T-helper 1 cell (primary cell): ENCODE data around the gene GNAI1.

Experiments
- DNase-seq, 5 donors: peaks; one replicate each; pipeline ENCODE4 v3.0.0-alpha.2; 2012 to 2020
- total RNA-seq, 4 donors: gene quantifications; one replicate each; lab custom pipeline; 2026; lab: John Stamatoyannopoulos, UW

GNAI1 gene
- total RNA-seq: 0.08 to 0.54 (median 0.41) reads per million in 4 donors

GRCh38 chr7:80134536-80135308, at the start of gene GNAI1:
Gene GNAI1, plus strand, starts transcription at chr7:80134831. Its CDS starts 330 bp downstream, at chr7:80135161.
- DNase-seq: peak in 1 of 5 donors; percentile 16

GRCh38 chr7:80087051-80087770, 47.4 kb upstream of the GNAI1 start:
- no peak for DNase-seq

GRCh38 chr7:80087771-80088170, 46.9 kb upstream of the GNAI1 start:
- DNase-seq: no peak

GRCh38 chr7:80088705-80089104, 45.9 kb upstream of the GNAI1 start:
- no peak for DNase-seq

- no peak for DNase-seq
Observed at GRCh38 chr7:80089366-80089765, 45.3 kb upstream of the GNAI1 start.

GRCh38 chr7:80093349-80093748, 41.3 kb upstream of the GNAI1 start:
- no peak for DNase-seq

- no peak for DNase-seq
Observed at GRCh38 chr7:80095545-80095944, 39.1 kb upstream of the GNAI1 start.

GRCh38 chr7:80097756-80098155, 36.9 kb upstream of the GNAI1 start:
- DNase-seq: no peak

GRCh38 chr7:80098795-80099194, 35.8 kb upstream of the GNAI1 start:
- DNase-seq: no peak

GRCh38 chr7:80100254-80100653, 34.4 kb upstream of the GNAI1 start:
- DNase-seq: no peak

- DNase-seq: no peak
Observed at GRCh38 chr7:80105701-80106408, 28.8 kb upstream of the GNAI1 start.

- peak in 1 of 5 donors; percentile 9 for DNase-seq
Observed at GRCh38 chr7:80106498-80107113, 28.0 kb upstream of the GNAI1 start.

- peak in 1 of 5 donors; percentile 18 for DNase-seq
Observed at GRCh38 chr7:80107278-80107677, 27.4 kb upstream of the GNAI1 start.

- no peak for DNase-seq
Observed at GRCh38 chr7:80110376-80110775, 24.3 kb upstream of the GNAI1 start.

GRCh38 chr7:80114159-80114558, 20.5 kb upstream of the GNAI1 start:
- no peak for DNase-seq

GRCh38 chr7:80124526-80125264, 9.9 kb upstream of the GNAI1 start:
- DNase-seq: no peak

GRCh38 chr7:80127412-80128160, 7.0 kb upstream of the GNAI1 start:
- no peak for DNase-seq

- no peak for DNase-seq
Observed at GRCh38 chr7:80128918-80129317, 5.7 kb upstream of the GNAI1 start.

- no peak for DNase-seq
Observed at GRCh38 chr7:80129785-80130184, 4.8 kb upstream of the GNAI1 start.

- DNase-seq: no peak
Observed at GRCh38 chr7:80131675-80132435, 2.8 kb upstream of the GNAI1 start.

- no peak for DNase-seq
Observed at GRCh38 chr7:80132594-80132993, 2.0 kb upstream of the GNAI1 start.
